Keratinocyte (primary cell): ENCODE data around the gene SLC2A4RG.

Experiments
- EZH2 ChIP-seq: IDR thresholded peaks from one replicate; pipeline ENCODE4 v1.6.1; 2012; ENCODE audit warnings: inconsistent platforms, mild to moderate bottlenecking, low read length, moderate library complexity
- TF ChIP-seq, protein P1 (sequence below), 3 experiments: IDR thresholded peaks in 1 of 3; conservative IDR thresholded peaks in 1 of 3; optimal IDR thresholded peaks in 1 of 3; 2 replicates in 2 of 3; 3 replicates in 1 of 3; pipeline versions ENCODE3 to v1.5.1; 2011; ENCODE audit warnings: low read length in 3 of 3, mild to moderate bottlenecking in 3 of 3, moderate library complexity in 2 of 3, control low read depth in 1 of 3, inconsistent platforms in 1 of 3; ENCODE audit not compliant: insufficient read depth in 2 of 3; ENCODE audit errors: extremely low read depth in 1 of 3

DNA sequence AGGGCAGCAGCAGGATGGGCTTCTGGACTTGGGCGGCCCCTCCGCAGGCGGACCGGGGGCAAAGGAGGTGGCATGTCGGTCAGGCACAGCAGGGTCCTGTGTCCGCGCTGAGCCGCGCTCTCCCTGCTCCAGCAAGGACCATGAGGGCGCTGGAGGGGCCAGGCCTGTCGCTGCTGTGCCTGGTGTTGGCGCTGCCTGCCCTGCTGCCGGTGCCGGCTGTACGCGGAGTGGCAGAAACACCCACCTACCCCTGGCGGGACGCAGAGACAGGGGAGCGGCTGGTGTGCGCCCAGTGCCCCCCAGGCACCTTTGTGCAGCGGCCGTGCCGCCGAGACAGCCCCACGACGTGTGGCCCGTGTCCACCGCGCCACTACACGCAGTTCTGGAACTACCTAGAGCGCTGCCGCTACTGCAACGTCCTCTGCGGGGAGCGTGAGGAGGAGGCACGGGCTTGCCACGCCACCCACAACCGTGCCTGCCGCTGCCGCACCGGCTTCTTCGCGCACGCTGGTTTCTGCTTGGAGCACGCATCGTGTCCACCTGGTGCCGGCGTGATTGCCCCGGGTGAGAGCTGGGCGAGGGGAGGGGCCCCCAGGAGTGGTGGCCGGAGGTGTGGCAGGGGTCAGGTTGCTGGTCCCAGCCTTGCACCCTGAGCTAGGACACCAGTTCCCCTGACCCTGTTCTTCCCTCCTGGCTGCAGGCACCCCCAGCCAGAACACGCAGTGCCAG lies 42.8 kb upstream of the SLC2A4RG start, which contains the start of gene TNFRSF6B:
- TF ChIP-seq, protein P1, sequence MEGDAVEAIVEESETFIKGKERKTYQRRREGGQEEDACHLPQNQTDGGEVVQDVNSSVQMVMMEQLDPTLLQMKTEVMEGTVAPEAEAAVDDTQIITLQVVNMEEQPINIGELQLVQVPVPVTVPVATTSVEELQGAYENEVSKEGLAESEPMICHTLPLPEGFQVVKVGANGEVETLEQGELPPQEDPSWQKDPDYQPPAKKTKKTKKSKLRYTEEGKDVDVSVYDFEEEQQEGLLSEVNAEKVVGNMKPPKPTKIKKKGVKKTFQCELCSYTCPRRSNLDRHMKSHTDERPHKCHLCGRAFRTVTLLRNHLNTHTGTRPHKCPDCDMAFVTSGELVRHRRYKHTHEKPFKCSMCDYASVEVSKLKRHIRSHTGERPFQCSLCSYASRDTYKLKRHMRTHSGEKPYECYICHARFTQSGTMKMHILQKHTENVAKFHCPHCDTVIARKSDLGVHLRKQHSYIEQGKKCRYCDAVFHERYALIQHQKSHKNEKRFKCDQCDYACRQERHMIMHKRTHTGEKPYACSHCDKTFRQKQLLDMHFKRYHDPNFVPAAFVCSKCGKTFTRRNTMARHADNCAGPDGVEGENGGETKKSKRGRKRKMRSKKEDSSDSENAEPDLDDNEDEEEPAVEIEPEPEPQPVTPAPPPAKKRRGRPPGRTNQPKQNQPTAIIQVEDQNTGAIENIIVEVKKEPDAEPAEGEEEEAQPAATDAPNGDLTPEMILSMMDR (optimal IDR thresholded peaks at IDR 0.05 in 1 of 3, IDR thresholded peaks at IDR 0.05 in 1 of 3, conservative IDR thresholded peaks at IDR 0.05 in 1 of 3; ENCODE audit: extremely low read depth in 1 of 3, insufficient read depth in 2 of 3, low read length in 3 of 3) = peak in 1 of 3 experiments; percentile 7
- no peak for TF ChIP-seq EZH2
